Hepatocyte (in vitro differentiated cells): ENCODE results near the gene KIF20B. TPM values are rescaled to one million over a fixed set of nuclear protein-coding genes. Genes with fewer than 3 reads are reported as not detected.

Experiments
- DNase-seq: peaks from one replicate; pipeline ENCODE4 v3.0.0-alpha.2; 2016; ENCODE audit warnings: low spot score
- H2AFZ ChIP-seq: fragments of 200-600 bp; sonication (generic); 2 replicates; pipeline ENCODE4 v1.6.0; 2016; ENCODE audit warnings: antibody characterized with exemption, mild to moderate bottlenecking
- H3K27ac ChIP-seq: fragments of 200-600 bp; sonication (generic); 2 replicates; pipeline ENCODE4 v1.5.1; 2016; ENCODE audit warnings: mild to moderate bottlenecking
- H3K27me3 ChIP-seq: fragments of 200-600 bp; sonication (generic); 2 replicates; pipeline ENCODE4 v1.6.1; 2016
- H3K36me3 ChIP-seq: fragments of 200-600 bp; sonication (generic); replicated peaks from 2 replicates; pipeline ENCODE4 v1.5.1; 2016; ENCODE audit warnings: low read depth; ENCODE audit not compliant: insufficient read depth
- H3K4me1 ChIP-seq: fragments of 200-600 bp; sonication (generic); 2 replicates; pipeline ENCODE4 v1.5.1; 2016; ENCODE audit warnings: mild to moderate bottlenecking, moderate library complexity; ENCODE audit not compliant: insufficient read depth
- H3K4me2 ChIP-seq: fragments of 200-600 bp; sonication (generic); 2 replicates; pipeline ENCODE4 v1.6.0; 2016
- H3K4me3 ChIP-seq: fragments of 200-600 bp; sonication (generic); 2 replicates; pipeline ENCODE4 v1.5.1; 2016; ENCODE audit warnings: mild to moderate bottlenecking
- H3K79me2 ChIP-seq: fragments of 200-600 bp; sonication (generic); 2 replicates; pipeline ENCODE4 v1.6.0; 2017; ENCODE audit warnings: mild to moderate bottlenecking
- H3K9me2 ChIP-seq: fragments of 200-600 bp; sonication (generic); replicated peaks from 2 replicates; pipeline ENCODE4 v1.6.0; 2017; ENCODE audit warnings: mild to moderate bottlenecking; ENCODE audit not compliant: insufficient read depth
- H3K9me3 ChIP-seq: fragments of 200-600 bp; sonication (generic); 2 replicates; pipeline ENCODE4 v1.5.1; 2016; ENCODE audit warnings: low read depth, mild to moderate bottlenecking
- H4K20me1 ChIP-seq: fragments of 200-600 bp; sonication (generic); 2 replicates; pipeline ENCODE4 v1.6.0; 2016; ENCODE audit warnings: mild to moderate bottlenecking; ENCODE audit not compliant: insufficient read depth, poor library complexity, severe bottlenecking
- CTCF ChIP-seq: fragments of 200-600 bp; sonication (generic); IDR thresholded peaks from 2 replicates; pipeline ENCODE4 v1.5.1; 2016; ENCODE audit warnings: antibody characterized with exemption, mild to moderate bottlenecking; ENCODE audit not compliant: poor library complexity
- EZH2 ChIP-seq: fragments of 200-600 bp; sonication (generic); IDR thresholded peaks from 2 replicates; pipeline ENCODE4 v1.6.1; 2016; ENCODE audit warnings: antibody characterized with exemption, mild to moderate bottlenecking, borderline replicate concordance
- EZH2phosphoT487 ChIP-seq: fragments of 200-600 bp; sonication (generic); IDR thresholded peaks from one replicate; pipeline ENCODE4 v1.6.1; 2018; ENCODE audit warnings: antibody characterized with exemption, mild to moderate bottlenecking, low read depth, moderate library complexity; ENCODE audit not compliant: unreplicated experiment, severe bottlenecking
- WGBS: methylation state at CpG from one replicate; pipeline ENCODE4 v1.1.6; 2016; ENCODE audit warnings: low lambda C conversion rate; ENCODE audit errors: missing lambda C conversion rate; 5-methylcytosine and 5-hydroxymethylcytosine counted together
- polyA plus RNA-seq: library from polyadenylated mRNA; unstranded; fragments of >200 nt; fragmentation: Nextera tagmentation; extraction: Ambion mirVana; gene quantifications from 2 replicates; pipeline ENCODE4 v1.2.1, GENCODE V29; 2016
- total RNA-seq: library from RNA; depleted of rRNA; stranded (reverse); fragments of >200 nt; gene quantifications from 2 replicates; pipeline ENCODE4 v1.2.3, GENCODE V29; 2014

KIF20B gene
- total and polyA plus RNA-seq, 2 experiments from 2014 or later: 4.6 to 6.9 TPM

- no peak overlapping the region for H3K4me2 ChIP-seq
- H3K36me3 ChIP-seq: no peaks in the 10 kb centered on the region
- no peaks in the 10 kb centered on the region for H3K9me3 ChIP-seq
- no peak overlapping the region for H2AFZ ChIP-seq
- no peak overlapping the region for H3K4me3 ChIP-seq
- no peak overlapping the region for H3K27ac ChIP-seq
- no peaks in the 10 kb centered on the region for H3K27me3 ChIP-seq
- TF ChIP-seq EZH2phosphoT487: no peak
- no peak for TF ChIP-seq EZH2
- TF ChIP-seq CTCF: no peak
- no peaks in the 10 kb centered on the region for H3K9me2 ChIP-seq
- no peaks in the 10 kb centered on the region for H3K79me2 ChIP-seq
- WGBS: 84% methylated on average over 1 of the region's 1 CpG
- no peak for DNase-seq
- peaks cover 8% of the 10 kb centered on the region for H3K4me1 ChIP-seq
- H4K20me1 ChIP-seq: no peaks in the 10 kb centered on the region
These were observed 31.4 kb upstream of the KIF20B start for GRCh38 chr10:89669985-89670384.

- Histone ChIP-seq H3K9me3 (no peaks in the 10 kb centered on the region), H3K4me1 (peaks cover 8% of the 10 kb centered on the region), H3K27me3 (no peaks in the 10 kb centered on the region), H3K79me2 (no peaks in the 10 kb centered on the region), H3K36me3 (no peaks in the 10 kb centered on the region), H4K20me1 (no peaks in the 10 kb centered on the region), H3K4me3 (no peak overlapping the region), H3K4me2 (no peak overlapping the region), H2AFZ (no peak overlapping the region), H3K9me2 (no peaks in the 10 kb centered on the region), H3K27ac (no peak overlapping the region)
- WGBS: 71% methylated on average over 1 of the region's 1 CpG
- TF ChIP-seq EZH2phosphoT487: no peak
- TF ChIP-seq CTCF: no peak
- TF ChIP-seq EZH2: no peak
- DNase-seq: no peak
These were observed 30.5 kb upstream of the KIF20B start for GRCh38 chr10:89670926-89671325.

GRCh38 chr10:89677341-89677740 is 24.0 kb upstream of the KIF20B start:
- no peaks in the 10 kb centered on the region for H3K36me3 ChIP-seq
- no peaks in the 10 kb centered on the region for H4K20me1 ChIP-seq
- no peak for TF ChIP-seq EZH2phosphoT487
- no peak for DNase-seq
- no peaks in the 10 kb centered on the region for H3K79me2 ChIP-seq
- H3K4me2 ChIP-seq: no peak overlapping the region
- no peaks in the 10 kb centered on the region for H3K4me1 ChIP-seq
- no peak overlapping the region for H3K27ac ChIP-seq
- H2AFZ ChIP-seq: no peak overlapping the region
- H3K9me2 ChIP-seq: no peaks in the 10 kb centered on the region
- no peaks in the 10 kb centered on the region for H3K9me3 ChIP-seq
- no peaks in the 10 kb centered on the region for H3K27me3 ChIP-seq
- H3K4me3 ChIP-seq: no peak overlapping the region

- Histone ChIP-seq H3K4me2 (no peak overlapping the region), H2AFZ (no peak overlapping the region), H4K20me1 (no peaks in the 10 kb centered on the region), H3K36me3 (no peaks in the 10 kb centered on the region), H3K9me3 (no peaks in the 10 kb centered on the region), H3K9me2 (no peaks in the 10 kb centered on the region), H3K27ac (no peak overlapping the region), H3K27me3 (no peaks in the 10 kb centered on the region), H3K79me2 (no peaks in the 10 kb centered on the region), H3K4me3 (no peak overlapping the region), H3K4me1 (no peaks in the 10 kb centered on the region)
- TF ChIP-seq EZH2phosphoT487 (no peak), CTCF (no peak), EZH2 (no peak)
- DNase-seq: no peak
- 83% methylated on average over 3 of the region's 3 CpGs for WGBS
These were observed 21.4 kb upstream of the KIF20B start for GRCh38 chr10:89679986-89680385.
